DND-41 (cell line): ENCODE measurements around the gene CBLN1.

Source experiments
- CTCF ChIP-seq: IDR thresholded peaks from 2 replicates; pipeline ENCODE4 v1.5.1; 2012; ENCODE audit warnings: borderline replicate concordance, low read length, moderate library complexity, mild to moderate bottlenecking; ENCODE audit not compliant: poor library complexity, severe bottlenecking; ENCODE audit errors: extremely low read depth
- EZH2 ChIP-seq: IDR thresholded peaks from 3 replicates; pipeline ENCODE4 v1.6.1; 2012; ENCODE audit warnings: borderline replicate concordance, low read depth, mild to moderate bottlenecking, moderate library complexity, low read length, inconsistent platforms; ENCODE audit not compliant: severe bottlenecking

- TF ChIP-seq CTCF = no peak
- TF ChIP-seq EZH2 = no peak
These were observed 45.8 kb upstream of the CBLN1 start for GRCh38 chr16:49327466-49327865.
